ENCODE results near the gene CMTM6. TPM values are rescaled to one million over a fixed set of nuclear protein-coding genes. Genes with fewer than 3 reads are reported as not detected.
"Not testable (repeated sequence)": the region's sequence is repeated elsewhere in the genome, so short reads cannot be mapped to it uniquely, and the experiment has no call there.

The CMTM6 gene
- total RNA-seq, 1 donor from 2014 or later, result 161 TPM

DNA sequence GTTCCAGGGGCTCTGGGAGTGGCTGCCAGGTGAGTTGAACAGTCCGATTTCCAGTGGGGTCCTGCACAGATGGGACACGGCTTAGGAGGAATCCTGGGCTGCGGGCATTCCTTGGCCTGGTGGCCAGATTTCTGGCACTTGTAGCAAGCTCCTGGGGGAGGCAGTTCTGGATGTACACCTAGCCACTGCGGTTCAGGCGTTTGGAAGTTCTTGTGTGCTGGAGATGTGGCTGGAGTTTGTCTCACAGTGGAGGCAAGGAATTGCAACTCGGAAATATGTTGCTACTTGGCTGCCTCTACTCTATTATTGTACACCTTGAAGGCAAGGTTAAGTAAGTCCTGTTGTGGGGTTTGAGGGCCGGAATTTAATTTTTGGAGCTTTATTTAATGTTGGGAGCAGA is 37.9 kb downstream of the CMTM6 start:
- DNase-seq, result not testable (repeated sequence)

DNA sequence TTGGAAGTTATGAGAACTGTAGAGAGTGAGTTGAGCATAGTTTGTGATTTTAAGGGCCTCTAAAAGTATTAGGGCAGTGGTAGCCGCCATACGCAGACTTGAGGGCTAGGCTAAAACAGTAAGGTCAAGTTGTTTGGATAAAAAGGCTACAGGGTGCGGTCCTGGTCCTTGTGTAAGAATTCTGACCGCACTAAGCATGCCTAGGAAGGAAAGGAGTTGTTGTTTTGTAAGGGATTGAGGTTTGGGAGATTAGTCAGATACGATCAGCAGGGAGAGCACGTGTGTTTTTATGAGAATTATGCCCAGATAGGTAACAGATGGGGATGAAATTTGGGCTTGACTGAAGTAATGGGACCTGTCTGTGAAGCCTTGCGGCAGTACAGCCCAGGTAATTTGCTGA is 39.2 kb downstream of the CMTM6 start:
- DNase-seq, result not testable (repeated sequence)

DNA sequence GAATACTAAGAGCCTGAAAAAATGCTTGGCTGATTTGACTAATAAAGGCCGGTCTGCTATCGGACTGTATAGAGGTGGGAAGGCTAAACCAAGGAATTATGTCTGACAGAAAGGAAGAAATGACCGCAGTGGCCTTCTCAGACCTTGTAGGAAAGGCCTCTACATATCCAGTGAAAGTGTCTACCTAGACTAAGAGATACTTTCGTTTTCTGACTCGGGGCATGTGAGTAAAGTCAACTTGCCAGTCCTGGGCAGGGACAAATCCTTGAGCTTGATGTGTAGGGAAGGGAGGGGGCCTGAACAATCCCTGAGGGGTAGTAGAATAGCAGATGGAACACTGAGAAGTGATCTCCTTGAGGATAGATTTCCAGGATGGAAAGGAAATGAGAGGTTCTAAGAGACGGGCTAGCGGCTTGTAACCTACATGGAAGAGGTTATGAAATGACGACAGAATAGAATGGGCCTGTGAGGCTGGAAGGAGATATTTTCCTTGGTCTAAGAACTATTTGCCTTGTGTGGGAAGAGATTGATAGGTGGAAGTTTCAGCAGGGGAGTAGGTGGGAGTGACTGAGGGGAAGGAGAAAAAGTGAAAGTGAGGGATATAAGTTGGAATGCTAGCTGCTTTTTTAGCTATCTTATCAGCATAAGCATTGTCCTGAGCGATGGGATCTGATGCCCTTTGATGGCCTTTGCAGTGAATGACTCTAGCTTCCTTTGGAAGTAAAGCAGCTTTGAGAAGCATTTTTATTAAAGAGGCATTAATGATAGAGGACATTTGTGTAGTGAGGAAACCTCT is 40.3 kb downstream of the CMTM6 start:
- DNase-seq, result peak; percentile 59

DNA sequence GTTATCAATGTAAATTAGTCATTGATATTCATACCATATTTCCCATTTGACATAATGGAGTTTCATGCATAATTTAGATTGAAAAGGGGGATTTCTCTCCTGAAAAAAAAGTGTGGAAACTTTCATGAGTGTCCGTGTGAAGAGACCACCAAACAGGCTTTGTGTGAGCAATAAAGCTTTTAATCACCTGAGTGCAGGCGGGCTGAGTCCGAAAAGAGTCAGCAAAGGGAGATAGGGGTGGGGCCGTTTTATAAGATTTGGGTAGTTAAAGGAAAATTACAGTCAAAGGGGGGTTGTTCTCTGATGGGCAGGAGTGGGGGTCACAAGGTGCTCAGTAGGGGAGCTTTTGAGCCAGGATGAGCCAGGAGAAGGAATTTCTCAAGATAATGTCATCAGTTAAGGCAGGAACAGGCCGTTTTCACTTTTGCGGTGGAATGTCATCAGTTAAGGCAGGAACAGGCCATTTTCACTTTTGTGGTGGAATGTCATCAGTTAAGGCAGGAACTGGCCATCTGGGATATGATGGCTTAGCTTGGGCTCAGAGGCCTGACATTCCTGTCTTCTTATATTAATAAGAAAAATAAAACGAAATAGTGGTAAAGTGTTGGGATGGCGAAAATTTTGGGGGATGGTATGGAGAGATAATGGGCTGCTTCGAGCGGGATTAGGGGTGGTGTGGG is 41.7 kb downstream of the CMTM6 start:
- DNase-seq, result not testable (repeated sequence)

DNA sequence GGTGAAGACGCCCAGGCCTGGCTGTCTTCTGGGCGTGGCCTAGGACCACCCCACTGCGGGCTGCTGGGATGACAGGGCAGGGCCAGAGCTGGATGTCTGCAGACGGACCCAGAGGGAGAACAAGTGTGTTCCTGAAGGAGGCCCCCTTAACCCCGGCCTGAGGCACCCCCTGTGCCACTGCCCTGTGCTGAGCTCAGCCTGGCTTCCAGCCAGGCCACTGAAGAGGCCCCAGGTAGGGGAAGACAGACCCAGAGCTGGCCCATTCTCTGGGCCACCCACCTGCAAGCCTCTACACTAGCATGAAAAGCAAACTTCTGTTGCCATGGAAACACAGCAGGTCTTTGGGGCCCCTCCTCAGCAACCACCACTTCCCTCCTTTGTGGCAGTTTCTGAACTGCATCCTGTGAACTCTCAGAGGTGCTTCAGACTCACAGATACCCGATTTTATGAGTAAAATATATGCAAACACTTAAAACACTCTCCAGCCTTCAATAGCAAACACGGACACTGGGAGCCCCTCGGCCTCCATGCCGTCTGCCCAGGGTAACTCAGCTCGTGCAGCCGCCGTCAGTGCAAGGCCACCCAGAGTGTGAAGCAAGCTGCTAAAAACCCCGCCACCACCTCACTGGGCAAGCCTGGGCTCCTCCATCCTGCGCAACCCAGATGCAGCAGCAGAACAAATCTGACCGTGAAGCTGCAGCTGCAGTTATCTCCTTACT is 42.5 kb downstream of the CMTM6 start:
- DNase-seq, result peak; percentile 68

DNA sequence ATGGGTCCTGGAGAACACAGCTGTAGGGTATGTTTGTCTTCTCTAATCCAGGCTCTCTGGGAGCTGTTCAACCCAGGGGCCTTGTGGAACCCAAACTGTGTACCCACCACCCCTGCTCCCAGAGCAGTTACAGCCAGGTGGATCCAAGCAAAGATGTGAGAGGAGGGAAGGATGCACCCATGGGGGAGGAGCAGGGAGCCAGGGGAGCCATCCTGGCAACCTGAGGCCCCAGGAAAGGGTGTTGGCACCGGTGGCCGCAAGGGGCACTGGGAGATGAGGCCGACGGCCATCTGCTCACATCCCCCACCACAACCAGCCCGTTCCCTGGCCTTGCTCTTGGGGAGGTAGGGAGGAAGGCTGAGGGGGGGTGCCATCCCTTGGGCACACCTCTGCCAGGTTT is 43.2 kb downstream of the CMTM6 start:
- DNase-seq, result no peak

DNA sequence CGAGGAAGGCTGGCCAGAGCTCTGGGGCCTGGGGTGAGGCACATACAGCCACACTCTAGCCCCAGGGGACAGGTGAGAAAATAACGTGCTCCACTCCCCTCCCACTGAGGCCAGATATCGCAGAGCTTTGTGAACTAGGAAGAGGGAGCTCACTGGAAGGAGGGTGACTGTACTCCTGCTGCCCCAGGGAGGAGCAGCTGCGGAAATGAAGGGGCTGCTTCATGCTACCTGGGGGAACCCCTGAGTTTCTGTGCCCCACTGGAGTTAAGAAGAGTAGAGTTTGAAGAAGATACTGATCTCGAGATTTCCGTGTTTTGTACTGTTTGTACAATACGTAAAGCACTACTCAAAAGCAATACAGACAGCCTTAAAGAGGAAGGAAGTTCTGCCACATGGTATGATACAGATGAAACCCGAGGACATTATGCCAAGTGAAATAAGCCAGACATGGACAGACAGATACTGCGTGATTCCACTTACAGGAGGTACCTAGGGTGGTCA is 44.6 kb downstream of the CMTM6 start:
- DNase-seq, result peak; percentile 68

DNA sequence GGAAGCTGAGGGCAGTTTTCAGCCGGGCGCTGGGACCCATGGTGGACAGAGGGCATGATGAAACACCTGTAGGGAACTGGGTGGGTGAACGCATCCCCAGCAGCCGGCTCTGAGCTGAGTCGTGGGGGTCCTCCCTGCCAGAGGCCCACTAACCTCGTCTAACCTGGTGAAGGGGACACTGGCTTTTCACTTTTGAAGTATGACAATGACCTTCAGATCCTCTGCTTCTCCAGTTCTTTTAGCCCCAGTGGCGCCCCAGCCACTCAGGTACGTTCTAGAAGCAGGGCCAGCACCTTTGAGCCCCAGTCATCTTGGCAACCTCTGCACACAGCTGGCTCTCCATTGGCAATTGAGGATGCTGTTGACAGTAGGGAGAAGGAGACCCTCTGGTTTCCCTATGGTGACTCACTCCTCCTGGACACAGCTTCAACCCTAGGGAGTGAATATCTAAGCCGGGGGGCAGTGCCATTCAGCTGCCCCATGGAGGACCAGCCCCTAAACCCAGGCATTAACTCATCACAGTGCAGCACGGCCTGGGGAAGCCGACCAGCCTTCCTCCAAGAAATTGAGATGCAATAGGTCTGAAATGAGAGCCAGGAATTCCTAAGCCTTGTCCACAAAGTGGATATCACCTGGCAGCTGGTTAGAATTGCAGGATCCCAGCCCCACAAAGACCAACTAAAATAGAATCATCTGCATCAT is 46.1 kb downstream of the CMTM6 start:
- no peak for DNase-seq

DNA sequence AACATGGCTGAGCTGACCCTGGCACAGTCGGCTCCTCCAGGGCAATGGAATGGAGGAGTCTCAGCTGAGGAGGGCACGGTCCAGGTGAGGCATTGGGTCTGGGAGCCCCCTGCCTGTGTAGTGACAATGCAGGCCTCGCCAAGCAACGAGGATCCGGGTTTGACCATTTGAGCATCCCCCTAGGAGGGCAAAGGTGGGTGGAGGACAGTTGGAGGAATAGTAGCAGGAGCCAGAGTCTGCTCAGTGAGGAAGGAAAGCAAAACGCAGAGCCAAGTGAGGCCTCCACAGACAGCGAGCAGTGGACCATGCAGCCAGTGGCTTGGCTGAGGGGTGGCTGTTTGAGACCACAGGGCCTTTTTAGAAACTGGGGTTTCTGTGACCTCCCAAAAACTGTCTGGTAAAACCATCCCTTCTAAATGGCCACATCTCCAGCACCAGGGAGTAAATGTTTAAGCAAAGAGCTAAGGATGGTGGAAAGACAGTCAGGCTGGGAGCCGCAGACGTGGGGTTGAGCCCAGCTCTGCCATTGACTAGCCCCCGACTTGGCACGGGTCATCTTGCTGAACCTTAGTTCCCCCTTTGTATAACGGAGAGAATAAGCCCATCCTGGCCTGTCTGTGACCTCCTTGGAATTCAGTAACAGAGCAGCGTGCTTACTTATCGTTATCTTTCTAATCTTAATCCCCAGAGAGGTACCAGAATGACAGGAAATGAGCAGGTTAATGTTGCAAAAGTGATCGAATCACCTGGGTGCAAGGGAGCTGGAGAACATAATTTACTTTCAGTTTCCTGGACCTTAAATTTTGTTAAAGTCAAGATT is 46.8 kb downstream of the CMTM6 start:
- no peak for DNase-seq

DNA sequence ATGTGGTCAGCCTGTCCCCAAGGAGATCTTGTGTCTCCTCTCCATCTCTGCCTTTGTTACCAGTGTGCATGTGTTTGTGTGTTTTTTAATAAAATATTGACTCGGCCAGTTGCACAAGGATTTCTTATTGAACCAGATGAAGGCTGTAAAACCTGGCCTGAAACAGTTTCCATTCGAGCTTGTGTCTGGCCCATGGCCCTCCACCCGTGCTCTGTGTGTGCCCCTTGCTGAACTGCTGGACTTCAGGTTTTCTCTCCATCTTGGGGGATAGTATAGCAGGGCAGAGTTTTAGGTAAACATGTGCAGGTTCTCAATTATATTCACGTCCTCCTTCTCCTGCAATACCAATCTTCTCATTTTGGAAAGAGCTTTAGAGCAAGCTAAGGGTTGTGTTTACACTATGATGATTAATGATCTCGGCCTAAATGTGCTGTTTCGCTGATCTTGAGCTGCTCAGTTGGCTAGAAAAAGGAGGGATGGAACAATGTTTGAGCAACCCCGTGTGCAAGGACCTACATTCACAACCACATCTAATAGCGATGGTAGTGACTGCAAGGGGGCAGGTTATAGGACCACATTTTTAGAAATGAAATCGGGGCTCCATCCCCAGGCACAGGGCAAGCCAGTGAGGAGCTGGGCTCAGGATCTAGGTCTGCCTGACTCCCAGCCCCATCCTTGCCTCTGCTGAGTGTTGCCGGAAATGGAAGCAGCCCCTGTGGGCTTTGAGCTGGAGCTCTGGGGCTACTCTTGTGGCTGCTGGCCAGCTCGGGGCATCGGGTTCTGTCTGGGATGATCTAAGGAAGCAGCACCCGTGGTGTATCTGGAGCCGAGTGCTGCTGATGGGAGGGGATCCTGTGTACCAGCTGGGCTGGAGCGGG is 47.7 kb downstream of the CMTM6 start:
- no peak for DNase-seq

DNA sequence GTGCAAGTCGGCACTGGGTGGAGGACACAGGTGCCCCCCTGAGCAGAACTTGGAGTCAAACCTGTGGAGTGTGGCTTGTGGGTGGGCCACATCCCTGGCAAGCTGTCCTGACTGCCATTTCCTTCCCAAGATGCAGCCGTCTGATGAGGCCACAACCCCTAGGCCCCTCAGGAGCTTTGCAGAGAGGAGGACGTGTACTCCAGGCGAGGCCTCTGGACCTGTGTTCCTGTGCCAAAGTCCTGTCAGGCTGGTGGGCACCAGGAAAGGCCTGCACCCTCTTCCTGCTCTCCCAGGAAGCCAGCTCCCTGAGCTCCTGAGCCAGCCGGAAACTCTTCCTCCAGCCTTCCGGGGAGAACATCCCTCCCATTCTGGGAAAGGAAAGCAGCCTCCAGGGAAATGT is 48.5 kb downstream of the CMTM6 start:
- DNase-seq, result no peak

DNA sequence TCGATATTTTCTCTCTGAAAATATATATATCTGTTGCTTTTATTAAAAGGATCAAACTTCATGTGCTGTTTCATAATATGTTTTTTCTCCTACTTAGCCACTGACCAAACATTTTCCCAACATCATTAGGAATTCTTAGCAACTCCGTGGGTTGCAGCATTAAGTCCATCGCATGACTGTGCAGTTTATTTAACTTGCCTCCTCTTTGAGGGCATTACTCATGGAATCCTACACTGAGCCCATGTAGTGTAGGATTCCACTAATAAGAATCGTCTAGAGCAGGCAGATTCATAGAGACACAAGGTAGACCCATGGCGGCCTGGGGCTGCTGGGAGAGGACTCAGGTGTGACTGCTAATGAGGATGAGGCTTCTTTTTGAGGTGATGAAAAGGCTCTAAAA is 49.3 kb downstream of the CMTM6 start:
- DNase-seq, result no peak

DNA sequence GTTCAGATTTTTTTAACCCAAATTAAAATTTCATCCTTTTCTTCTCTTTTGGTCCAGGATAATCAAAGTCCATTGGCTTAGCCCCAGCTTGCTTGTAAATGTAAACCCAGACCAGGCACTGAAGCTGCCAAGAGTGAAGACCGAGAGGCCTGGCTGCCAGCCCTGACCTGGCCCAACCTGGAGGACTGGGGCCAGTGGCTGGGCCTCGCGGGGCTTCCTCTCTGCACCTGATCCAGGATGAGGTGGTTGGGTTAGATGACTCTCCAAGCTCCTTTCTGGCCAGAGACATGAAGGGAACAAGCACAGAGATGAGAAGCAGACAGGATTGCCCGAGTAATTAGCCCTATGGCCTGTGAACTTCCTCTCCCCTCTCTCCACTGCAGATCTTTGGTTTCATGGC is 50.6 kb downstream of the CMTM6 start:
- no peak for DNase-seq

DNA sequence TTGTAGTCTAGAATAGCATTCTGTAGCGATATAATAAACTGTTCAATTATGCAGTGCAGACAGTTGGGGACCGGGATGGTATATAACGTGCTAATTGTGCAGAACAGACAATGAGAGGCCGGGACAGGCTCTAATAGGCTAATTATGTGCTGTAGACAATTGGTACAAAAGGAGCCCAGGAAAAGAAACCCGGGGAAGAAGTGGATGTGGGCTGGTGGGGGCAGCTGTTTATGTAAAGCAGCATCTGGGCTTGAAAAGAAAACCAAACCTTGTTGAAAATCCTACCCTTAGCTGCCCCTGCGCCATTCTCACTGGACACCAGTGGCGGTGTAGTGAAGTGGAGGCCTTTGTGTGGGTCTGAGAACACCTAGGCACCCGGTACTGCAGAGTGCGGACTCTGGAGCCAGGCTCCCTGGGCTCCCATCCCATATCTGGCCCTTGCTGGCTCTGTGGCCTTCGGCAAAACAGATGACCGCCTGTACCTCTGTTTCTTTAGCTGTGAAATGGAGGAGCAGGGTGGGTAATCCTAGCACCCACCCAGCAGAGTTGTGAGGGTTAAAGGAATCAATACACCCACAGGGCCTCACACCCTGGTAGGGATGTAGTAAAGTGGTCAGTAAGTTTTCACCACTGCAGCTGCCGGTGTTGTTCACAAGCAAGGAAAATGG is 51.5 kb downstream of the CMTM6 start:
- DNase-seq, result no peak

DNA sequence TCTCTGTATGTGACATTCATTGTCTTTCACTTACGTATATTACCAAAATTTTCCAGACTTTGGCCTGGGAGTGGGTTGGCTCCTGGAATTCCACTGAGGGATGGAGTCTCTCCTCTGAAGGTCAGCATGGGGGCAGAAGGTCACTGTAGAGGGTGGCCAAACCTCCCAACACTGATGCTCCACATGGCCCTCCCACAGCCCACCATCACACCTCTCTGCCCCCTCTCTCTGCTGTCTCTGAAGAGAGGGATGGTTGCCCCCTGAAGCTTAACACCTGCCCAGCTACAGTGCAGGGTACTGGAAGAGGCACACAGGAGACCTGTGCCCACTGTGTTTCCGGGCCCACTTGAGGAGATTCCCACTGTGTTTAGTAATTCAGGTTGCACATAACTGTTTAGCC is 52.2 kb downstream of the CMTM6 start:
- DNase-seq, result no peak

DNA sequence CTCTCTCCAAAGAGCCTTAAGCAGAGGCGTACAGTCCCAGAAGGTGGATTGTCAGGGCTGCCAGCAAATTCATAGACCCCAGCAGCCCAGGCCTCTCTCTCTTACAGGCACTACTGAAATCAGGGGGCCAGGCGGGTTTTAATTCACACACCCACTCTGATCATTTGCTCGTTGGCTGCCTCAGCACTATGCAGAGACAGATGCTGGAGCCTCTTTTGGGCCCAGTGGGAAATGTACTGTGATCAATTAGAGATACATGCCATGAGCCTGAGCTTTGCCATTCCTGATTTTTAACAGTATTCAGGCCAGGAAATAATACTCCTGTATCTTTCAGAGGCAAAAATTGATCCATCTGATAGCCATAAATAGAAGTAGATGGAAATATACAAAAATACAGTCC is 53.0 kb downstream of the CMTM6 start:
- no peak for DNase-seq

DNA sequence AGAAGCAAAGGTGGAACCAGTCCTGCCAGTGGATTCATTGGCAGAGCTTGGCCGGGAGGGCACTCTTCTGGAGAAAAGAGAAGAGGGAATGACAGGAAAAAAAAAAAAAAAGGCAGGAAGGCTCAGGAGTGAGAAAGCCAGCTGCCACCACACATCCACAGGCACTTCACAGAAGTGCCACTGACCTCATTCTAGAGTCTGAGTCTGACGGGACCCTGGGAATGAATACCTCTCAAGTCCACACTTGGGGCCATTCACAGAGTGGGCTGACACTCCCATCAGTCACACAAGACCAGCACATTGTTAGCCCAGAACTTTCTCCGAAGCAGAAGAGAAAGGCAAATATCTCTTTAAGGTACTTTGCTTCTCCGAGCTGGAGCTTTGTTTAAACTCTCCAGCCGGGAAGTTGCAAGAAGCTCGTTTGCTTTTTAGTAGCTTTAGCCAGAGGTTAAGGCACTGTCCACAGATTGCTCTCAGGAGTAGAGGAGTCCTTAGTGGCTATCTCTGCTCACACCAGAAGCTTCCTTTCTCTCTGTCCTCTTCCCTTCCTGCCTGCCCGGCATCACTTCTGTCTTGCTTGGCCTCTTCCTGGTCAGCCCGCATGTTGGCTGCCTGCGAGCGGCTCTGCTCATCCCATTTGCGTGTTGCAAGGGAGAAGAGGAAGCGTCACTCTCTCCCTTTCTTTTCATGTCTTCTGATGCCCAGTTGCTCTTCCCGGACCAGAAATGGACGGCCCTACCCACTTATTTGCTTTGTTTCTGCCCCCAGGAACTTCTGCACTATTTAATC is 53.8 kb downstream of the CMTM6 start:
- DNase-seq, result no peak

DNA sequence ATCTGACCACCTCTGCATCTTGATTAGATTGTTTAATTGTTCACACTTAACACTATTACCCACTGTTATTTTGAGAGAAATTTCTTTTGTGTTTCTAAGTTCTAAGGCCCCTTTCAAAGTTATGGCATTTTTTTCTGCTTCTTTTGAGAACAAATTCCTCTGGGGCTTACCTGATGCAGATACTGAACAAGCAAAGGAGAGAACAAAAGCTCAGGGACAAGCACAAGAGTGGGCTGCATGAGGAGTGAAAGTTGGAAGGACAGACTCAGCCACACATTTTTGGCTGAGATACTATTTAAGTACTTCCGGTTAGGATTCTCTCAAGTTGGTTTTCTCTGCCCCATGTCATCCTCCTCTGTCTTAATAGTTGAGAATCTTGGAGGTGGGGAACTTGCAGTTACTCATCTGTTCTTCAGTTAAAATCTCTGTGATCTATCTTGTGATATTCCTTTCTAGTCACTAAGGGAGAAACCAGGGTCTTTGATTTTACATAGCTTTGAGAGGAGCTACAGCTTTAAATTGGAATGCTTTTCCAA is 54.7 kb downstream of the CMTM6 start:
- no peak for DNase-seq

DNA sequence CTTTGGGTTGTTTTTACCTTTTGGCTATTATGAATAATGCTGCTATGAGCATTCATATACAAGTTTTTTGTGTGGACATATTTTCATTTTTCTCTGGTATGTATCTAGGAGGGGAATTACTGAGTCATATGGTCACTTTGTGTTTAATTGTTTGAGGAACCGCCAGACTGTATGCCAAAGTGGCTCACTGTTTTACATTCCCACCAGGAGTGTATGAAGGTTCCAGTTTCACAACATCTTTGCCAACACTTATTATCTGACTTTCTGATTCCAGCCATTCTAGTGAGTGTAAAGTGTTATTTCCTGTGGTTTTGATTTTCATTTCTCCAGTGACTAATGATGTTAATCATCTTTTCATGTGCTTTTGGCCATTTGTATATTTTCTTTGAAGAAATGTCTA is 59.2 kb downstream of the CMTM6 start:
- DNase-seq, result peak; percentile 88
